Smooth muscle cell (in vitro differentiated cells): ENCODE measurements around the gene UVSSA. TPM values are rescaled to one million over a fixed set of nuclear protein-coding genes. Genes with fewer than 3 reads are reported as not detected.

Source experiments
- DNase-seq: peaks from one replicate; lab custom pipeline; 2025; ENCODE audit not compliant: unreplicated experiment; lab: John Stamatoyannopoulos, UW
- H2AFZ ChIP-seq: fragments of 200-600 bp; sonication (generic); 2 replicates; pipeline ENCODE4 v1.6.0; 2016; ENCODE audit warnings: antibody characterized with exemption, low read depth, mild to moderate bottlenecking
- H3F3A ChIP-seq: fragments of 200-600 bp; sonication (generic); 2 replicates; pipeline ENCODE4 v1.6.0; 2017; ENCODE audit warnings: antibody characterized with exemption, low read depth
- H3K27ac ChIP-seq: fragments of 200-600 bp; sonication (generic); 2 replicates; pipeline ENCODE4 v1.5.1; 2016; ENCODE audit warnings: low read depth, mild to moderate bottlenecking
- H3K27me3 ChIP-seq: fragments of 200-600 bp; sonication (generic); 2 replicates; pipeline ENCODE4 v1.6.1; 2016; ENCODE audit warnings: low read depth, mild to moderate bottlenecking
- H3K36me3 ChIP-seq: fragments of 200-600 bp; sonication (generic); 2 replicates; pipeline ENCODE4 v1.5.1; 2016; ENCODE audit warnings: low read depth
- H3K4me1 ChIP-seq: fragments of 200-600 bp; sonication (generic); 2 replicates; pipeline ENCODE4 v1.5.1; 2016; ENCODE audit warnings: low read depth
- H3K4me2 ChIP-seq: fragments of 200-600 bp; sonication (generic); 2 replicates; pipeline ENCODE4 v1.6.0; 2016; ENCODE audit warnings: mild to moderate bottlenecking
- H3K4me3 ChIP-seq: fragments of 200-600 bp; sonication (generic); 2 replicates; pipeline ENCODE4 v1.5.1; 2016; ENCODE audit warnings: mild to moderate bottlenecking
- H3K79me2 ChIP-seq: fragments of 200-600 bp; sonication (generic); 2 replicates; pipeline ENCODE4 v1.6.0; 2016; ENCODE audit warnings: low read depth, mild to moderate bottlenecking
- H3K9ac ChIP-seq: fragments of 200-600 bp; sonication (generic); 2 replicates; pipeline ENCODE4 v1.6.0; 2016; ENCODE audit warnings: low read depth
- H3K9me3 ChIP-seq: fragments of 200-600 bp; sonication (generic); replicated peaks from 2 replicates; pipeline ENCODE4 v1.5.1; 2016; ENCODE audit warnings: low read depth
- H4K20me1 ChIP-seq: fragments of 200-600 bp; sonication (generic); 2 replicates; pipeline ENCODE4 v1.6.0; 2016; ENCODE audit warnings: low read depth
- WGBS: methylation state at CpG from one replicate; pipeline ENCODE4 v1.1.7; 2016; ENCODE audit warnings: low lambda C conversion rate; 5-methylcytosine and 5-hydroxymethylcytosine counted together
- polyA plus RNA-seq: library from polyadenylated mRNA; unstranded; fragments of >200 nt; fragmentation: Nextera tagmentation; extraction: Ambion mirVana; gene quantifications from 2 replicates; pipeline ENCODE4 v1.2.1, GENCODE V29; 2016
- total RNA-seq: library from RNA; depleted of rRNA; stranded (reverse); fragments of >200 nt; gene quantifications from 2 replicates; pipeline ENCODE4 v1.2.3, GENCODE V29; 2014
- TF ChIP-seq, protein P1 (sequence below): fragments of 200-600 bp; sonication (generic); IDR thresholded peaks from 2 replicates; pipeline ENCODE4 v1.5.1; 2017; ENCODE audit warnings: borderline replicate concordance, mild to moderate bottlenecking, antibody characterized with exemption; ENCODE audit not compliant: insufficient read depth, poor library complexity, severe bottlenecking

Gene UVSSA
- total and polyA plus RNA-seq, 2 experiments from 2014 or later, result 9.0 to 13.0 TPM

GRCh38 chr4:1365271-1366178 is 18.5 kb downstream of the UVSSA start:
- Histone ChIP-seq H3K9ac (no peak overlapping the region), H3F3A (no peaks in the 10 kb centered on the region), H3K4me2 (no peak overlapping the region), H3K27me3 (no peaks in the 10 kb centered on the region), H3K36me3 (no peaks in the 10 kb centered on the region), H2AFZ (no peak overlapping the region), H4K20me1 (peaks cover 40% of the 10 kb centered on the region), H3K4me1 (no peaks in the 10 kb centered on the region), H3K4me3 (no peak overlapping the region), H3K9me3 (no peaks in the 10 kb centered on the region), H3K79me2 (no peaks in the 10 kb centered on the region), H3K27ac (no peak overlapping the region)
- DNase-seq, result no peak
- TF ChIP-seq, protein P1, sequence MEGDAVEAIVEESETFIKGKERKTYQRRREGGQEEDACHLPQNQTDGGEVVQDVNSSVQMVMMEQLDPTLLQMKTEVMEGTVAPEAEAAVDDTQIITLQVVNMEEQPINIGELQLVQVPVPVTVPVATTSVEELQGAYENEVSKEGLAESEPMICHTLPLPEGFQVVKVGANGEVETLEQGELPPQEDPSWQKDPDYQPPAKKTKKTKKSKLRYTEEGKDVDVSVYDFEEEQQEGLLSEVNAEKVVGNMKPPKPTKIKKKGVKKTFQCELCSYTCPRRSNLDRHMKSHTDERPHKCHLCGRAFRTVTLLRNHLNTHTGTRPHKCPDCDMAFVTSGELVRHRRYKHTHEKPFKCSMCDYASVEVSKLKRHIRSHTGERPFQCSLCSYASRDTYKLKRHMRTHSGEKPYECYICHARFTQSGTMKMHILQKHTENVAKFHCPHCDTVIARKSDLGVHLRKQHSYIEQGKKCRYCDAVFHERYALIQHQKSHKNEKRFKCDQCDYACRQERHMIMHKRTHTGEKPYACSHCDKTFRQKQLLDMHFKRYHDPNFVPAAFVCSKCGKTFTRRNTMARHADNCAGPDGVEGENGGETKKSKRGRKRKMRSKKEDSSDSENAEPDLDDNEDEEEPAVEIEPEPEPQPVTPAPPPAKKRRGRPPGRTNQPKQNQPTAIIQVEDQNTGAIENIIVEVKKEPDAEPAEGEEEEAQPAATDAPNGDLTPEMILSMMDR, result no peak
- WGBS, result 85% methylated on average over 25 of the region's 25 CpGs

- WGBS, result 96% methylated on average over 35 of the region's 35 CpGs
- TF ChIP-seq, protein P1, result no peak
- DNase-seq, result no peak
Measured at GRCh38 chr4:1366371-1367229, 19.6 kb downstream of the UVSSA start.

DNA sequence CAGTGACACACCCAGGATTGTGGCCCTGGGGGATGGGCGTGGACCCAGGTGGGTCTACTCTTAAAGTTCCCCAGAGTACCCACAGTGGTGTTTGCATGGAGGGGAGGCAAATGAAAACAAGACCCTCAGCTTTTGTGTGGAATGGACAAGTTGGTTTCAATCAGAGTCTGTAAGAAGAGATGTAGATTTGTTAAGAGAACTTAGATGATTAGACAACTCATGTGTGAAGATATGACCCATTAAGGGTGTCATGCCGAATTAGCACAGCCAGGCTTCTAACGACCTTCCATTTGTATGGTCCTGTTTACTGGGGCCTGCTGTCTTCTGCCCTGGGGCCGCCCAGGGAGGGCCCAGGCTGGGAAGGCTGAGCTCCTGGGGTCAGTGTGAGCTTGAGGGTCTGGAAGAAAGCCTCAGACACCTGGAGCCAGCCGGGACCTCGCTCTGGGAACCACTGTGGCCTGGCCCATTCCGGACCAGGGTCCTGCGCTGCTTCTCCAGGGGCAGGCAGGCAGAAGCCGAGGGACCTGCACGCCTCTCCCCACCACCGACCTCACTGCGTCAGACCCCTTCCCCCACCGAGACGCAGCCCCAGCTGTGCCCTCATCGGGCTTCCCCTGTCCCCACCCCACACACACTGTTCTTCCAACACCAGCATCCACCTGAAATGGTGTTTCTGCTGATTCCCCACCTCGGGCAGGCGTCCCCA is 20.4 kb downstream of the UVSSA start:
- 96% methylated on average over 13 of the region's 17 CpGs for WGBS
- Histone ChIP-seq H3K27ac (no peak overlapping the region), H3K4me1 (no peaks in the 10 kb centered on the region), H3F3A (no peaks in the 10 kb centered on the region), H3K36me3 (no peaks in the 10 kb centered on the region), H3K79me2 (no peaks in the 10 kb centered on the region), H2AFZ (no peak overlapping the region), H3K27me3 (no peaks in the 10 kb centered on the region), H4K20me1 (peaks cover 24% of the 10 kb centered on the region), H3K4me3 (no peak overlapping the region), H3K9me3 (no peaks in the 10 kb centered on the region), H3K4me2 (no peak overlapping the region), H3K9ac (no peak overlapping the region)
- TF ChIP-seq, protein P1, result no peak
- DNase-seq, result no peak

More at GRCh38 chr4:1366371-1367229, 19.6 kb downstream of the UVSSA start:
- no peaks in the 10 kb centered on the region for H3K4me1 ChIP-seq
- no peak overlapping the region for H3K27ac ChIP-seq
- H2AFZ ChIP-seq, result no peak overlapping the region
- no peaks in the 10 kb centered on the region for H3K36me3 ChIP-seq
- no peaks in the 10 kb centered on the region for H3K9me3 ChIP-seq
- peaks cover 31% of the 10 kb centered on the region for H4K20me1 ChIP-seq
- no peaks in the 10 kb centered on the region for H3K79me2 ChIP-seq
- no peaks in the 10 kb centered on the region for H3F3A ChIP-seq
- H3K27me3 ChIP-seq, result no peaks in the 10 kb centered on the region
- H3K4me2 ChIP-seq, result no peak overlapping the region
- no peak overlapping the region for H3K9ac ChIP-seq
- H3K4me3 ChIP-seq, result no peak overlapping the region
